Kidney (tissue), 14 donors: ENCODE results near the gene TMEM69. TPM values are rescaled to one million over a fixed set of nuclear protein-coding genes. Genes with fewer than 3 reads are reported as not detected.
A peak's percentile ranks its signal among the peaks of the same experiment; 100 is the strongest.

Experiments
- DNase-seq, 5 donors: peaks; one replicate each; pipeline ENCODE4 v3.0.0-alpha.2; 2013 to 2020
- FAIRE-seq: peaks from 2 replicates; lab custom pipeline; 2012; peaks lifted over from hg19 to GRCh38; lab: Jason Lieb, UNC
- H3K27ac ChIP-seq, 2 donors: one replicate each; pipeline ENCODE4 v1.7.0; 2013; ENCODE audit warnings: low read depth in 2 of 2, low read length in 2 of 2, inconsistent platforms in 1 of 2
- H3K27me3 ChIP-seq: one replicate; pipeline ENCODE4 v1.7.1; 2013; ENCODE audit warnings: low read length, inconsistent platforms; ENCODE audit not compliant: control insufficient read depth, insufficient read depth
- H3K36me3 ChIP-seq, 3 donors: one replicate each; pipeline versions ENCODE4 v1.7.0 to v1.7.1; 2013; ENCODE audit warnings: low read length in 3 of 3, control low read depth in 1 of 3, inconsistent platforms in 1 of 3; ENCODE audit not compliant: insufficient read depth in 3 of 3, control insufficient read depth in 2 of 3
- H3K4me1 ChIP-seq, 3 donors: one replicate each; pipeline versions ENCODE4 v1.7.0 to v1.7.1; 2013; ENCODE audit warnings: low read length in 3 of 3, inconsistent platforms in 1 of 3, low read depth in 1 of 3; ENCODE audit not compliant: control insufficient read depth in 2 of 3, insufficient read depth in 2 of 3
- H3K4me3 ChIP-seq, 3 donors: one replicate each; pipeline versions ENCODE4 v1.7.0 to v1.8.1; 2013; ENCODE audit warnings: low read length in 3 of 3, control low read depth in 1 of 3, inconsistent platforms in 1 of 3
- H3K9ac ChIP-seq, 3 donors: one replicate each; pipeline versions ENCODE4 v1.7.0 to v1.7.1; 2013; ENCODE audit warnings: low read length in 3 of 3, control low read depth in 1 of 3, inconsistent platforms in 1 of 3
- H3K9me3 ChIP-seq, 3 donors: one replicate each; pipeline versions ENCODE4 v1.7.0 to v1.7.1; 2013; ENCODE audit warnings: low read length in 3 of 3, control low read depth in 1 of 3, inconsistent platforms in 1 of 3; ENCODE audit not compliant: control insufficient read depth in 2 of 3, insufficient read depth in 1 of 3
- CTCF ChIP-seq: IDR thresholded peaks from 3 replicates; pipeline ENCODE4 v1.5.1; 2012; ENCODE audit warnings: mild to moderate bottlenecking, moderate library complexity, borderline replicate concordance; ENCODE audit not compliant: insufficient read depth; ENCODE audit errors: extremely low read depth
- intact Hi-C: fragments of 100-400 bp; cut with DNase I; formaldehyde crosslinking; loops from one replicate; pipeline ENCODE4 v1.11.1; 2022
- polyA plus RNA-seq: library from polyadenylated mRNA; stranded (reverse); fragments of 350-450 nt; fragmentation: Illumina TruSeq; extraction: RNeasy Lipid Tissue Mini Kit (QIAGEN cat#74804); gene quantifications from one replicate; pipeline ENCODE4 v1.2.3, GENCODE V29; 2014; ENCODE audit warnings: low read depth, low replicate concordance; ENCODE audit not compliant: insufficient read depth
- total RNA-seq: library from RNA; stranded (reverse); fragmentation: NEBNext Ultra II Directional; extraction: Animal tissue kit (Norgen Biotek cat#: 25700); gene quantifications from one replicate; pipeline ENCODE4 v1.2.1, GENCODE V29; 2021
- donor health status: control.
- donor health status: control.
- donor health status: control.
- donor health status: control.
- donor health status: control.
- donor health status: DM: yes; HTN: yes; CAD: no.
- donor health status: Normal renal cell carcinoma (clear cell type).

Gene TMEM69
- total and polyA plus RNA-seq, 2 donors from 2014 or later = 21.7 to 23.1 TPM

- FAIRE-seq = no peak
These were observed 44.7 kb upstream of the TMEM69 start for GRCh38 chr1:45643321-45643720.

GRCh38 chr1:45643978-45644377 lies 44.0 kb upstream of the TMEM69 start:
- Histone ChIP-seq H3K27ac (no peak overlapping the region), H3K9me3 (no peaks in the 10 kb centered on the region), H3K4me1 (peaks cover 0 to 7% (median 0%) of the 10 kb centered on the region in 3 donors), H3K4me3 (no peak overlapping the region), H3K27me3 (no peaks in the 10 kb centered on the region), H3K9ac (no peak overlapping the region), H3K36me3 (peaks cover 10 to 24% (median 16%) of the 10 kb centered on the region in 3 donors)
- FAIRE-seq = no peak
- intact Hi-C loops = no loop called here
- TF ChIP-seq CTCF = no peak
- peak in 2 of 5 donors; percentile 16 to 38 for DNase-seq

More at GRCh38 chr1:45643321-45643720, 44.7 kb upstream of the TMEM69 start:
- H3K36me3 ChIP-seq = peaks cover 10 to 27% (median 23%) of the 10 kb centered on the region in 3 donors
- no peak for TF ChIP-seq CTCF
- H3K27ac ChIP-seq = no peak overlapping the region
- peaks cover 0 to 7% (median 0%) of the 10 kb centered on the region in 3 donors for H3K4me1 ChIP-seq
- intact Hi-C loops = no loop called here
- H3K9me3 ChIP-seq = no peaks in the 10 kb centered on the region
- no peak for DNase-seq
- no peaks in the 10 kb centered on the region for H3K27me3 ChIP-seq
- no peak overlapping the region for H3K4me3 ChIP-seq
- no peak overlapping the region for H3K9ac ChIP-seq

- Histone ChIP-seq H3K9ac (peak overlapping the region in 1 of 3 donors; percentile 41), H3K27me3 (no peaks in the 10 kb centered on the region), H3K36me3 (peaks cover 8 to 20% (median 13%) of the 10 kb centered on the region in 3 donors), H3K4me1 (peaks cover 0 to 7% (median 0%) of the 10 kb centered on the region in 3 donors), H3K27ac (no peak overlapping the region), H3K9me3 (no peaks in the 10 kb centered on the region), H3K4me3 (no peak overlapping the region)
- no peak for TF ChIP-seq CTCF
- DNase-seq (no peak), FAIRE-seq (no peak)
- intact Hi-C loops = no loop called here
These were observed 43.3 kb upstream of the TMEM69 start for GRCh38 chr1:45644661-45645060.
